CD4-positive, alpha-beta T cell treated with Interleukin-10 for 1 hour (primary cell): Measurements from ENCODE around the gene CES1.
"Not testable (repeated sequence)": the region's sequence is repeated elsewhere in the genome, so short reads cannot be mapped to it uniquely, and the experiment has no call there.

Experiments
- DNase-seq: peaks from one replicate; pipeline ENCODE4 v3.0.0-alpha.2; 2020

CES1 gene

GRCh38 chr16:55829232-55829631 is 3.7 kb downstream of the CES1 start:
- DNase-seq, result not testable (repeated sequence)

- DNase-seq, result no peak
Observed at GRCh38 chr16:55828680-55829079, 4.2 kb downstream of the CES1 start.

- DNase-seq, result no peak
Observed at GRCh38 chr16:55825115-55825728, 7.7 kb downstream of the CES1 start.

- no peak for DNase-seq
Observed at GRCh38 chr16:55824473-55825000, 8.4 kb downstream of the CES1 start.

GRCh38 chr16:55822280-55822810 is 10.6 kb downstream of the CES1 start:
- no peak for DNase-seq

GRCh38 chr16:55821210-55821609 is 11.7 kb downstream of the CES1 start:
- no peak for DNase-seq

GRCh38 chr16:55820615-55821014 is 12.3 kb downstream of the CES1 start:
- DNase-seq, result no peak

- no peak for DNase-seq
Observed at GRCh38 chr16:55817236-55817912, 15.5 kb downstream of the CES1 start.

- not testable (repeated sequence) for DNase-seq
Observed at GRCh38 chr16:55816222-55816621, 16.7 kb downstream of the CES1 start.

- no peak for DNase-seq
Observed at GRCh38 chr16:55815320-55815719, 17.6 kb downstream of the CES1 start.

GRCh38 chr16:55814174-55814573 is 18.7 kb downstream of the CES1 start:
- DNase-seq, result not testable (repeated sequence)

GRCh38 chr16:55813730-55814129 is 19.2 kb downstream of the CES1 start:
- not testable (repeated sequence) for DNase-seq

- no peak for DNase-seq
Observed at GRCh38 chr16:55812951-55813350, 19.9 kb downstream of the CES1 start.

GRCh38 chr16:55811811-55812210 is 21.1 kb downstream of the CES1 start:
- DNase-seq, result no peak

GRCh38 chr16:55810451-55810961 is 22.4 kb downstream of the CES1 start:
- DNase-seq, result no peak

- no peak for DNase-seq
Observed at GRCh38 chr16:55809851-55810250, 23.0 kb downstream of the CES1 start.

GRCh38 chr16:55809386-55809785 is 23.5 kb downstream of the CES1 start:
- DNase-seq, result no peak

GRCh38 chr16:55808286-55808685 is 24.6 kb downstream of the CES1 start:
- DNase-seq, result not testable (repeated sequence)

- DNase-seq, result not testable (repeated sequence)
Observed at GRCh38 chr16:55805104-55805503, 27.8 kb downstream of the CES1 start.

- not testable (repeated sequence) for DNase-seq
Observed at GRCh38 chr16:55803681-55804080, 29.2 kb downstream of the CES1 start.

- not testable (repeated sequence) for DNase-seq
Observed at GRCh38 chr16:55792934-55793374, 39.9 kb downstream of the CES1 start.

- not testable (repeated sequence) for DNase-seq
Observed at GRCh38 chr16:55791512-55791911, 41.4 kb downstream of the CES1 start.

GRCh38 chr16:55790240-55790639 is 42.7 kb downstream of the CES1 start:
- DNase-seq, result not testable (repeated sequence)

GRCh38 chr16:55782793-55783091 is 50.2 kb downstream of the CES1 start:
- DNase-seq, result not testable (repeated sequence)
